ENCODE results near the gene ATP11C. TPM values are rescaled to one million over a fixed set of nuclear protein-coding genes. Genes with fewer than 3 reads are reported as not detected.

Gene ATP11C
- total RNA-seq, 1 donor from 2014 or later = 20.4 TPM

GRCh38 chrX:139881572-139881971 is 51.3 kb downstream of the ATP11C start:
- no peak for DNase-seq (ENCODE audit: low spot score)
- Mint-ChIP-seq H3K36me3 (ENCODE audit: low read depth) (no peaks in the 10 kb centered on the region), H3K27ac (ENCODE audit: unreplicated experiment) (peak overlapping the region; percentile 82), H3K9me3 (ENCODE audit: low read depth) (peaks cover 15% of the 10 kb centered on the region), H3K27me3 (ENCODE audit: low read depth) (no peaks in the 10 kb centered on the region), H3K4me1 (ENCODE audit: low read depth) (peaks cover 32% of the 10 kb centered on the region), H3K4me3 (ENCODE audit: unreplicated experiment) (no peak overlapping the region)
- no peak for TF ChIP-seq CTCF (IDR thresholded peaks at IDR 0.05)

- Mint-ChIP-seq H3K36me3 (ENCODE audit: low read depth) (no peaks in the 10 kb centered on the region), H3K4me3 (ENCODE audit: unreplicated experiment) (no peak overlapping the region), H3K4me1 (ENCODE audit: low read depth) (peaks cover 33% of the 10 kb centered on the region), H3K9me3 (ENCODE audit: low read depth) (peaks cover 15% of the 10 kb centered on the region), H3K27ac (ENCODE audit: unreplicated experiment) (peak overlapping the region; percentile 82), H3K27me3 (ENCODE audit: low read depth) (no peaks in the 10 kb centered on the region)
- TF ChIP-seq CTCF (IDR thresholded peaks at IDR 0.05) = no peak
- DNase-seq (ENCODE audit: low spot score) = no peak
Observed at GRCh38 chrX:139881130-139881529, 51.7 kb downstream of the ATP11C start.

GRCh38 chrX:139877710-139878414 is 55.0 kb downstream of the ATP11C start:
- Mint-ChIP-seq H3K27ac (ENCODE audit: unreplicated experiment) (no peak overlapping the region), H3K9me3 (ENCODE audit: low read depth) (peaks cover 8% of the 10 kb centered on the region), H3K4me1 (ENCODE audit: low read depth) (peaks cover 39% of the 10 kb centered on the region), H3K36me3 (ENCODE audit: low read depth) (no peaks in the 10 kb centered on the region), H3K27me3 (ENCODE audit: low read depth) (no peaks in the 10 kb centered on the region), H3K4me3 (ENCODE audit: unreplicated experiment) (no peak overlapping the region)
- DNase-seq (ENCODE audit: low spot score) = no peak
- TF ChIP-seq CTCF (IDR thresholded peaks at IDR 0.05) = no peak

GRCh38 chrX:139875841-139876240 is 57.0 kb downstream of the ATP11C start:
- H3K4me1 Mint-ChIP-seq (ENCODE audit: low read depth) = peaks cover 21% of the 10 kb centered on the region
- no peaks in the 10 kb centered on the region for H3K36me3 Mint-ChIP-seq (ENCODE audit: low read depth)
- peaks cover 8% of the 10 kb centered on the region for H3K9me3 Mint-ChIP-seq (ENCODE audit: low read depth)
- no peak overlapping the region for H3K27ac Mint-ChIP-seq (ENCODE audit: unreplicated experiment)
- H3K4me3 Mint-ChIP-seq (ENCODE audit: unreplicated experiment) = no peak overlapping the region
- H3K27me3 Mint-ChIP-seq (ENCODE audit: low read depth) = no peaks in the 10 kb centered on the region
- no peak for TF ChIP-seq CTCF (IDR thresholded peaks at IDR 0.05)
- no peak for DNase-seq (ENCODE audit: low spot score)

GRCh38 chrX:139869796-139870195 is 63.1 kb downstream of the ATP11C start:
- no peak for TF ChIP-seq CTCF (IDR thresholded peaks at IDR 0.05)
- no peaks in the 10 kb centered on the region for H3K36me3 Mint-ChIP-seq (ENCODE audit: low read depth)
- no peaks in the 10 kb centered on the region for H3K27me3 Mint-ChIP-seq (ENCODE audit: low read depth)
- H3K27ac Mint-ChIP-seq (ENCODE audit: unreplicated experiment) = no peak overlapping the region
- H3K9me3 Mint-ChIP-seq (ENCODE audit: low read depth) = peaks cover 4% of the 10 kb centered on the region
- no peak overlapping the region for H3K4me3 Mint-ChIP-seq (ENCODE audit: unreplicated experiment)
- no peaks in the 10 kb centered on the region for H3K4me1 Mint-ChIP-seq (ENCODE audit: low read depth)
- no peak for DNase-seq (ENCODE audit: low spot score)

Data from chondrocyte (in vitro differentiated cells).